Esophagus squamous epithelium (tissue), 4 donors: ENCODE data around the gene GRIN2C.

Source experiments
- POLR2A ChIP-seq, 4 donors: fragments of 450-650 bp; IDR thresholded peaks; one replicate each; pipeline ENCODE4 v1.6.1; 2017; ENCODE audit warnings: antibody characterized with exemption in 4 of 4, mild to moderate bottlenecking in 4 of 4, moderate library complexity in 3 of 4
- TF ChIP-seq, protein P1 (sequence below), 6 experiments: fragments of 450-650 bp in 4 of 6; fragments of 200-600 bp in 2 of 6; sonication (generic) in 2 of 6; IDR thresholded peaks; one replicate each; pipeline ENCODE4 v1.5.1; 2016 to 2019; ENCODE audit warnings: antibody characterized with exemption in 6 of 6, mild to moderate bottlenecking in 4 of 6, moderate library complexity in 4 of 6

- no peak for TF ChIP-seq POLR2A (IDR thresholded peaks at IDR 0.05)
- TF ChIP-seq, protein P1, sequence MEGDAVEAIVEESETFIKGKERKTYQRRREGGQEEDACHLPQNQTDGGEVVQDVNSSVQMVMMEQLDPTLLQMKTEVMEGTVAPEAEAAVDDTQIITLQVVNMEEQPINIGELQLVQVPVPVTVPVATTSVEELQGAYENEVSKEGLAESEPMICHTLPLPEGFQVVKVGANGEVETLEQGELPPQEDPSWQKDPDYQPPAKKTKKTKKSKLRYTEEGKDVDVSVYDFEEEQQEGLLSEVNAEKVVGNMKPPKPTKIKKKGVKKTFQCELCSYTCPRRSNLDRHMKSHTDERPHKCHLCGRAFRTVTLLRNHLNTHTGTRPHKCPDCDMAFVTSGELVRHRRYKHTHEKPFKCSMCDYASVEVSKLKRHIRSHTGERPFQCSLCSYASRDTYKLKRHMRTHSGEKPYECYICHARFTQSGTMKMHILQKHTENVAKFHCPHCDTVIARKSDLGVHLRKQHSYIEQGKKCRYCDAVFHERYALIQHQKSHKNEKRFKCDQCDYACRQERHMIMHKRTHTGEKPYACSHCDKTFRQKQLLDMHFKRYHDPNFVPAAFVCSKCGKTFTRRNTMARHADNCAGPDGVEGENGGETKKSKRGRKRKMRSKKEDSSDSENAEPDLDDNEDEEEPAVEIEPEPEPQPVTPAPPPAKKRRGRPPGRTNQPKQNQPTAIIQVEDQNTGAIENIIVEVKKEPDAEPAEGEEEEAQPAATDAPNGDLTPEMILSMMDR (IDR thresholded peaks at IDR 0.05): no peak
Observed at GRCh38 chr17:74878658-74879057, 19.0 kb upstream of the GRIN2C start.
